Endometrial microvascular endothelial cells (primary cell): Measurements from ENCODE around the gene KRTAP5-2. TPM values are rescaled to one million over a fixed set of nuclear protein-coding genes. Genes with fewer than 3 reads are reported as not detected.

Source experiments
- total RNA-seq: library from RNA; depleted of rRNA; stranded (reverse); fragments of >200 nt; gene quantifications from one replicate; pipeline ENCODE4 v1.2.3, GENCODE V29; 2015; ENCODE audit errors: inconsistent ontology term

The KRTAP5-2 gene
- total RNA-seq, 1 donor from 2014 or later, result not detected

Other genes starting within 250 kb of the KRTAP5-2 start
- gene BRSK2, start 208.4 kb downstream of the KRTAP5-2 start, total RNA-seq, result not detected
- 20.7 TPM for gene MOB2, start 111.5 kb downstream of the KRTAP5-2 start, total RNA-seq
- gene DUSP8, start 26.0 kb downstream of the KRTAP5-2 start, total RNA-seq, result 11.0 TPM
- not detected for gene KRTAP5-1, start 13.0 kb downstream of the KRTAP5-2 start, total RNA-seq
- gene KRTAP5-3, start 10.2 kb upstream of the KRTAP5-2 start, total RNA-seq, result not detected
- gene KRTAP5-4, start 23.8 kb upstream of the KRTAP5-2 start, total RNA-seq, result not detected
- not detected for gene KRTAP5-5, start 31.5 kb upstream of the KRTAP5-2 start, total RNA-seq
- gene KRTAP5-6, start 98.9 kb upstream of the KRTAP5-2 start, total RNA-seq, result not detected
- not detected for gene IFITM10, start 152.3 kb upstream of the KRTAP5-2 start, total RNA-seq
- 232 TPM for gene CTSD, start 165.6 kb upstream of the KRTAP5-2 start, total RNA-seq
- gene SYT8, start 236.7 kb upstream of the KRTAP5-2 start, total RNA-seq, result not detected
- not detected for gene TNNI2, start 240.7 kb upstream of the KRTAP5-2 start, total RNA-seq